Activated CD4-positive, alpha-beta T cell treated with anti-CD3 and anti-CD28 coated beads for 4 hours (primary cell): ENCODE measurements around the gene TMEM223.
"Not testable (repeated sequence)": the region's sequence is repeated elsewhere in the genome, so short reads cannot be mapped to it uniquely, and the experiment has no call there.

Source experiments
- DNase-seq, 2 donors: peaks; one replicate each; pipeline ENCODE4 v3.0.0-alpha.2; 2020

The TMEM223 gene

DNA sequence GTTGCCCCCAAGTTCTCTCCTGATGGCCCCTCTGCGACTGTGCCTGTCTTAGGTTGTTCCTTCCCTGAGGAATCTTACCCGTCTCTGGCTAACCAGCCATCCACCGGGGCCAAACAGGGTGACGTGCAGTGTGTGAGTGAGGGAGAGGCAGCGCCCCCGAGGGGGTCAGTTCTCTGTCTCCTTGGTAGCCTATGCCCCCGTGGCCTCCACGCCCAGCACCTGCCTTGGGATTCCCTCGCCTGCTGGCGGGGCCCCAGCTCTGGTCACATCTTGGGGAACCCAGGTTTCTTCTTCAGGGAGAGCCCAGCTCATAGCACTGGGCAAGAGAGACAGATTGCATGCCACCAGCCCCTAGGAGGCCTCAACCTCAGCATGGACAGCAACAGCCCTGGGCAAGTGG is 7.7 kb upstream of the TMEM223 start:
- DNase-seq = no peak

DNA sequence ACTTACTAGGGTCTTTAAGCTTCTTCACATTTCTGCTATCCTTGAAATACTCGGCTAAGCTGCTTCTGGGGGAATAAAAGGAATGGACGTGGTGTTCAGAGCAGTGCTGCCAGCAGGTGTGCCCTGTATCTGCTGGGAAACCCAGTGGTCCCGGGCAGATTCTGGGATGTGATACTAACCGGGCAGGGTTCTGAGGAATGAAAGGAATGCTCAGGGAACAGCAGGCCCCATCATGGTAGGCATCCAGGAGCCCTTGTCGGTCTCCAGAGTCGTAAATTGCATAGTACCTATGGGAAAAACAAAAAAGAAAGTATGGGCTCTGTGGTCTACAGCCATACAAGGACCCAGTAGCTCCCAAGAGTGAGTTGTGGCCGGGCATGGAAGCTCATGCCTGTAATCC is 4.5 kb upstream of the TMEM223 start:
- no peak for DNase-seq

DNA sequence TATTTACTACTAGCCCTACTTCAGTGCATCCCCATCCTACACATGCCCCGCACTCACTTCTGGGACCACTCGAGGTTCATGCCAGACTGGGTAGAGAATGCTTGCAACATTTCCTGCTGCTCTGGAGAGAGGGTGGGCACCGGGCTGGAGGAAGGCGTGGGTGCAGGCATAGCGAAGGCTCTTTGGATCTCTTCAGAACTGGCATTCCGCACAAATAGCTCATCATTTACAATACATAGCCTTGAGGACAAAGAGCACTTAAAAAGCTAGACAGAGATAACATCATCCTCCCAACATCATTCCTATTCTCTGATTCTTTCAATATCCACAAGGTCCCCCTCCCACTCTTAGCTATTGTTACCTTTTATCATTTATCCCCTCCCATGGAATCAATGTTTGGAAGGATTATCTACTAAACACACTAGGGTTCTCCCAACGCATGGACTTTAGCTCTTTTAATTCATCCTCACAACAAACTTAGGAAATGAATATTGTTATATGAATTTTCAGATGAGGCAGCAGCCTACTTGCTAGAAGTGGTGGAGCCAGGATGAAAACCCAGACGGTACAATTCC is 2.5 kb upstream of the TMEM223 start:
- no peak for DNase-seq

DNA sequence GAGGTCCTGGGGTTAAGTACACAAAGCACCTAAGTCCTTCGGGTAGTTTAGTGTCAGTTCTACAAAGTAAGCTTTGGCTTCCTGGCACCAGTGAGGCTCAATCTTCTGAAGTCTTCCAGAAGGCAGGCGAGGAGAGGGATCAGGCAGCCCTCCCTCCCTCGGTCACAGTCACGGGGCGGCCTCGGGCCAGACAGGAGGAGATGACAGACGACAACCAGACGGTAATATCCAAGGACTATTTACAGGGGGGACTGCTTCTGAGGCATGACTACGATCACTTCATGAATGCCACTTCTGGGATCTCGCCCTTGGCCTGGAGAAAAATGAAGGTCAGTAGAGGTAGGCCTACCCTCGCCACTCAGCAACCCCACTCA is 383 bp upstream of the TMEM223 start:
- no peak for DNase-seq

DNA sequence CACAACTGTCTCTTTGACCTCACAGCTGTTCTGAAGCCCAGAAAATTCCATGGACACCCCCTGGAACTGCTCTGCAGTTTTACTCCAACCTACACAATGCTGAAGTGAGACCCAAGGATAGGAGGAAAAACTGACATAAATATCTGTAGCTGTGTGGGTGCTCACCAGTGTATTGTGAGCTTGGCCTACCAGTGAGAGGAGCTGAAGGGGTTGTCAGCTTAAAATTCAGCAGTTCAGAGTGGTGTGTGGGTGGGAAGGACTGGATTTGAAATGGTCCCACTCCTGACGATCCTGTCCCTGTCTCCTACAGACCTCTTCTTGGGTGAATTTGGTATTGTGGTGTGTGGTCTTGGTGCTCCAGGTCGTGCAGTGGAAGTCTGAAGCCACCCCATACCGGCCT is 2.2 kb downstream of the TMEM223 start:
- DNase-seq = no peak

DNA sequence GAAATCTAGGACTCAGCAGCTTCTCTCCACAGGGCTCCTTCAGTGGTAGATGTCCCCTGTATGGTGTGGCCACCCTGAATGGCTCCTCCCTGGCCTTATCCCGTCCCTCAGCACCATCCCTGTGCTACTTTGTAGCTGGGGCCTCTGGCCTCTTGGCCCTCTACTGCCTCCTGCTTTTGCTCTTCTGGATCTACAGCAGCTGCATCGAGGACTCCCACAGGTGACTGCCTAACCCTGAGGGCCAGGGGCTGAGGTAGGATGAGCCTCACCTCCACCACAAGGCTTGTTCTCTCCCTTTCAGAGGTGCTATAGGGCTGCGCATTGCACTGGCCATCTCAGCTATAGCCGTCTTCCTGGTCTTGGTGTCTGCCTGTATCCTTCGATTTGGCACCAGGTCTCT is 2.8 kb downstream of the TMEM223 start:
- DNase-seq = no peak

DNA sequence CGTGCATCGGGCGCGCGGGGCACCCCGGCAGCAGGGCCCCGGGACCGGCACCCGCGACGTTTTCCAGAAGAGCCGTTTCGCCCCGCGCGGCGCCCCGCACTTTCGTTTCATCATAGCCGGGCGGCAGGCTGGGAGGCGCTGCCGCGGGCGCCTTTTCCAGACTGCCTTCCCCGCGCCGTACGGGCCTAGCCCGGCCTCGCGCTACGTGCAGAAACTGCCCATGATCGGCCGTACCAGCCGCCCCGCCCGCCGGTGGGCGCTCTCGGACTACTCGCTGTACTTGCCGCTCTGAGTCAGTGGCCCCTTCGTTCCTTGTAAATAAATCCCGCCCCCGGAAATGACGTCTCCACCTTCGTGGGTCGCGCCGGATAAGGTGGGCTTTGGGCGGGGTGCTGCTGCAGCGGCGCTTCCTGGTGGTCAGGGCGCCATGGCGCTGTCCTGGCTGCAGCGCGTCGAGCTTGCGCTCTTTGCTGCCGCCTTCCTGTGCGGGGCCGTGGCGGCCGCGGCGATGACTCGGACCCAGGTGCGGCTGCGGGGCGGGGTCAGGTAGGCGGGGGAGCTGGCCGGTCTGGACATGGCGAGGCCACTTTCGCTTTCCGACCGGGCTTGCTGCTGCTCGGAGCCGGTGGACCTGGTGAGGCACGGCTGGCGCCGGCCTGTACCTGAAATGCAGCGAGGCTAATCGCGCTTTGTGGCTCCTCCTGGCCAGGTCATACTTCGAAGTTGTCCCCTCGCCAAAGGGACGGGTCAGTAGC is 4.6 kb downstream of the TMEM223 start, which contains the start of gene TMEM179B:
TMEM179B (plus strand) TSS at position 398 of the 755 bp plus-strand sequence; CDS start at position 428, 30 bp downstream.
- peak; percentile 99 for DNase-seq

DNA sequence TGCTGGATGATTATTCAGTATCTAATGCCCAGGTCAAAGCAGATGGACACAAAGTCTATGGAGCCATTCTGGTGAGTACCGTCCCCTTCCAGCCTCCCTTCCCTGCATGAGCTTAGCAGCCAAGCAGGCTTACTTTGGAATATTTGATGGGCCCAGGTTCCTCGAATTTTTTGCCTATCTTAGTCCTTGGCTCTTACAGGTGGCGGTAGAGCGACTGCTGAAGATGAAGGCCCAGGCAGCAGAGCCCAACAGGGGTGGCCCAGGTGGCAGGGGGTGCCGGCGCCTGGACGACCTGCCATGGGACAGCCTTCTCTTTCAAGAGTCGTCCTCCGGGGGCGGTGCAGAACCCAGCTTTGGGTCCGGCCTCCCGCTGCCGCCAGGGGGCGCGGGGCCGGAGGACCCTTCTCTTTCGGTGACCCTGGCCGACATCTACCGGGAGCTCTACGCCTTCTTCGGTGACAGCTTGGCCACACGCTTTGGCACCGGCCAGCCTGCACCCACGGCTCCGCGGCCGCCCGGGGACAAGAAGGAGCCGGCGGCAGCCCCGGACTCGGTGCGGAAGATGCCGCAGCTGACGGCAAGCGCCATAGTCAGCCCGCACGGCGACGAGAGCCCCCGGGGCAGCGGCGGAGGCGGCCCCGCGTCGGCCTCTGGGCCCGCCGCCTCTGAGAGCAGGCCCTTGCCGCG is 5.3 kb downstream of the TMEM223 start:
- DNase-seq = peak; percentile 80 to 85

DNA sequence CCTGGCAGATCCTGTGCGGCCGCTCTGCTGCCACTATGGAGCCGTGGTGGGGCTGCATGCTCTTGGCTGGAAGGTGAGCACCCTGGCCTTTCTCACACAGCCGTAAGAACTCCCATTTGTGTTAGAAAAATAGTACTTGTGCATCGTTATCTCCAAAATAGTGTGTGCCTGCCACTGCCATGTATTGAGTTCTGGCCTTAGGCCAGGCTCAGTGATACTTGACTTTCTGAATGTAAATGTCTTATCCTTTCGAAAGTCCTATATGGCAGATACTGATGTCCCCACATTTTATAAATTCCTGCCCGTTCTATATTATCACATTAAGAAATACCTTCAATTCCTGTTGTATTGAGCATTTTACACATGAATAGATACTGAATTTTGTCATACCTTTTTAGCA is 9.1 kb downstream of the TMEM223 start:
- no peak for DNase-seq

DNA sequence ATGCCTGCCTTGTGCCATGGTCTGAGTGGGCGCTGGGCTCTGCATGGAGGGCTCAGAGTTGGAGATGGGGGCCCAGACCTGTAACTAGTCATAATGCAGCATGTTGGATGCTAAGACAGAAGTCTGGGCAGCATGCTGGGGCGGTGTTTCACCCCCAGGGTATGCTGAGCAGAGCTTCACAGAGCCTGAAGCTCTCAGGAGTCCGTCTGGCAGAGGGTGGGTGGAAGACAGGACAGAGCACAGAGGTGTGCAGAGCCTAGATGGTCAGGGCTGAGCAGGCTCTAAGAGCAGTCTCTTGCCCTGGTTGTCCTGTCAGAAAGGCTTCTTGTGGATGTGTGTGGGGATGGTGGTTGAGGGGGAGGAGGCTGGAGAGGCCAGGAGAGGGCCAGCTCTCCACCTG is 13.4 kb downstream of the TMEM223 start:
- DNase-seq = no peak

DNA sequence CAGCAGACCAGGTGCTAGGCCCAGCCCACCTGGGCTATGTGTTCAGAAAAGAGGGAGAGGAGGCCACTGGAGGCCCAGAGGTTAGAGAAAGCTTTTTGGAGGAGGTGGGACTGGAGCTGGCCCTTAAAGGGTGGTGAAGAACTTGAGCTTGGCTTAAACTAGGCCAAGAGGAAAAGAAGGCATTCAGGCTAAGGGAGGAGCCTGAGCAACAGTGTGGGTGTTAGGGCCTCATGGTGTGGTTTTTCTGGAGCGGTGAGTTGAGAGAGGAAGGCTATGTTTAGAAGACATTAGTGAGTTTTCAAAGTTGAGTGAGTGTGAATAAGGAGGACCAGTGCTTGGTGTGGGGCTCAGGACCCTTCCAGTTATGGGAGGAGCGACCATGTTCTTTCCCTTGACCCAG is 14.4 kb downstream of the TMEM223 start:
- DNase-seq = no peak

DNA sequence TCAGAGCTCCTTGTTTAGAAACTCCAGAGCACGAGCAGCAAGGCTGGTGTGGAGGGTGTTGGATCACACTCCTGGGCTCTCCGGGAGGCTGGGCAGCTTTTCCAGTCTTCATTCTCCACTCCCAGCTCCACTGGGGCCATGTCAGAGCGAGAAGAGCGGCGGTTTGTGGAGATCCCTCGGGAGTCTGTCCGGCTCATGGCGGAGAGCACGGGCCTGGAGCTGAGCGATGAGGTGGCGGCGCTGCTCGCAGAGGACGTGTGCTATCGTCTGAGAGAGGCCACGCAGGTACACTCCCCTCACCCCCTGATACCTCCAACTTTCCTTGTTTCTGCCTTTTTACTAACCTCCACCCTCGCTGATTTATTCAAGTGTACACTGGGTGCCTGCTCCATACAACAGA is 16.2 kb downstream of the TMEM223 start:
- DNase-seq = no peak

DNA sequence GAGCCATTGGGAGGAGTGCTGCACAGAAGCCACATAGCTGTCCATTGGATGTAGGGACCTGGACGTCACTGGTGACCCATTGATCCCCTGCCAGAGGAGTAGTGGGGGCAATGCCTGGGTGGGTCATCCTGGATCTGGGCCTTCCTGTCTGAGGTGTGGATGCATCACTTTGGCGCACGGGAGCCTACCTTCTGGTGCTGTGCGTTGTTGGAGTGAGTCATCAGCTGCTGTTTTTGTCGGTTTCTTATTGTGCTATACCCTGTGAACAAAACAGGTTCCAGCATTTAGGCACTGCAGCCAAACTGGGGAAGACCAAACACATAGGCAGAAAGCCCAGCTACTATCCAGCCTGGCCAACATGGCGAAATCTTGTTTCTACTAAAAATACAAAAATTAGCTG is 17.4 kb downstream of the TMEM223 start:
- DNase-seq = no peak

DNA sequence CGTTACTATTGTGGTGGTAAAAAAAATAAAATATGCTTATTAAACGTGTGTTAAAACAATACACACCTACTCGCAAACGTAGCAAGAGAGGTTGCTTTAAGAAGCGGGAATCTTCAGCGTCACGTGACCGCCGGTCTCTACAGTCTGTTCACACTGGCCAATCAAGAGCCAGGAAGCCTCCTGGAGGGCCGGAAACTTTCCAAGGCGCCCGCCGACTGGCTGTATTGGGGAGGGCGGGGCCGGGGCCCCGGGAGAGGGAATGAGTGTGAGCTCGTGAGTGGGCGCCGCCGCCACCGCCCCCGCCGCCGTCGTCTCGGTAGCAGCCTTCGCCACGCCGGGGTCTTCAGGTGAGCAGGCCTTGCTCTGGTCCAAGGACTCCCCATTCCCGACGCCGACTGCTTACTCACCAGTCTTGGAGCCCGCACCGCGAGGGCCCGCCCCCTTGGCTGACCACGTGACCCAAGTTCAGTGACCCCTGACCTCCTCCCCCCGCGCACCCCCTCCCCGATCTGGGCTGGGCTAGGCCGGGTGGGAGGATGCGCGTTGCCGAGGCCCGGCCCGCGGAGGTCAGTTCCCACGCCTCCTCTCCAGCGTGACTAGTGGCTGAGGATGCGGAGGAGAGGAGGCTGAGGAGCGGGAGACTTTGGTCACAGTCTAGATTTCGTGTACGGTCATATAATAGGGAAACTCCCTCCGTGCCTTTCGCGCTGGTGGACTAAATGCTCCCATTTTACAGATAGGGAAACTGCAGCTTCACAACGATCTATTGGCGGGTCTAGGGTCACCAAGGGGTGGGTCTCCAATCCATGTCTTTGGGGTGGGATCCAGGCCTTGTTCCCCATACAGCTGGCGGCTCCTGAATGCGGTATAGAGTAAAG is 20.4 kb downstream of the TMEM223 start, which contains the start of gene TAF6L:
TAF6L (plus strand) TSS at position 253 of the 878 bp plus-strand sequence. CDS start 4,388 bp downstream, outside the sequence.
- peak; percentile 91 to 93 for DNase-seq

DNA sequence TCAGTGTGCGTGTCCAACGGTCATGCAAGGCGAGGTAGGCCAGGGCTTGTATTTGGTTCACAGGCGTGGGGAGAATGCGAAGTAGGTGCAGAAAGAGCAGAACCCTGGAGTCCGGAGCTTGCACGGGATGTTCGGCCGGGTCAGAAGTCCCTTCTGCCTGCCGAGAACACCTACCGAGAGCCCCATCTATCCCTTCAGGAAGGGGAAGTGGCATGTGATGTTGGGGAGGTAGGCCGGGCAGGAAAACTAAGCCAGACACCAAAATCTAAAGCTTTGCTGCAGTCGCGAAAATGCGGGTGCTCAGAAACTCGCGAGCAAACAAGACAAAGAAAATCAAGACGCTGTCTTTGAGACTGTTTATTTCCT is 21.0 kb downstream of the TMEM223 start:
- DNase-seq = no peak

DNA sequence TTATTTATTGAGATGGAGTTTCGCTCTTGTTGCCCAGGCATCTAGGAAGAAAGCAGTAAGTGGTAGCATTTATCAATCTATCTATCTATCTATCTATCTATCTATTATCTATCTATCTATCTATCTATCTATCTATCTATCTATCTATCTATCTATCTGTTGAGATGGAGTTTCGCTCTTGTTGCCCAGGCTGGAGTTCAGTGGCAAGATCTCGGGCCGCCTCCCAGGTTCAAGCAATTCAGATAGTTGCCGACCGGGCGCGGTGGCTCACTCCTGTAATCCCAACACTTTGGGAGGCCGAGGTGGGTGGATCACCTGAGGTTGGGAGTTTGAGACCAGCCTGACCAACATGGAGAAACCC is 31.0 kb downstream of the TMEM223 start:
- not testable (repeated sequence) for DNase-seq

DNA sequence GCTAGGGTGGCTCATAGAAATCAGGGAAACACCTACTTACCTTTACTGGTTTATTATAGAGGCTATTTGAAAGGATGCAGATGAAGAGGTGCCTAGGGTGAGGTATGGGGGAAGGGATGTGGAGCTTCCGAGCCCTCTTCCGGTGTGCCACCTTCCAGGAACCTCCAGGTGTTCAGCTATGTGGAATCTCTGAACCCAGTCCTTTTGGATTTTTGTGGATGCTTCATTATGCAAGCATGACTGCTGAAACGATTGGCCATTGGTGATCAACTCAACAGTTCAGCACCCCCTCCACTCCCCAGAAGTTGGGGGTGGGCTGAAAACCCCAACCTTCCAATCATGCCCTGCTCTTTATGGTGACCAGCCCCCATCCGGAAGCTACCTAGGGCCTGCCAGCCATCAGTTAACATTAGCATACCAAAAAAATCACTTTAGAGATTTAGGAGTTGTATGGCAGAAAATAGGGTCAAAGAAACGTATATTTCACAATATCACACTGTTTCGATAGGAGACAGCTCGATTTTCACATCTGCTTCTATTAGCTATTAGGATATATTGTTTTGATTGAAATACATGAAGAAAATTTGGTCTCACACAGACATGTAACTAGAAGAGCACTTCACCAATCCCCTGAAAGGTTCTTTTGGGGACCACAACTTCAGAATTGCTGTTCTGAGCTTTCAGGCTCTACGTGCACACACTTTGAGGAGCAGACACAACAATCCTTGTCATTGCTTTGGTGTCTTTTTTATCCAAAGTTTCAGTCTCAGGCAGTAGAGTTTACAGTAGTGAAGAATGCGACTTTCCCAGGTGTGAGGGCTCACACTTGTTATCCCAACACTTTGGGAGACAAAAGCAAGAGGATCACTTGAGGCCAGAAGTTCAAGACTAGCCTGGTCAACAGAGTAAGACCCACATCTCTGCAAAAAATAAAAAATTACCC is 33.7 kb downstream of the TMEM223 start:
- no peak for DNase-seq

DNA sequence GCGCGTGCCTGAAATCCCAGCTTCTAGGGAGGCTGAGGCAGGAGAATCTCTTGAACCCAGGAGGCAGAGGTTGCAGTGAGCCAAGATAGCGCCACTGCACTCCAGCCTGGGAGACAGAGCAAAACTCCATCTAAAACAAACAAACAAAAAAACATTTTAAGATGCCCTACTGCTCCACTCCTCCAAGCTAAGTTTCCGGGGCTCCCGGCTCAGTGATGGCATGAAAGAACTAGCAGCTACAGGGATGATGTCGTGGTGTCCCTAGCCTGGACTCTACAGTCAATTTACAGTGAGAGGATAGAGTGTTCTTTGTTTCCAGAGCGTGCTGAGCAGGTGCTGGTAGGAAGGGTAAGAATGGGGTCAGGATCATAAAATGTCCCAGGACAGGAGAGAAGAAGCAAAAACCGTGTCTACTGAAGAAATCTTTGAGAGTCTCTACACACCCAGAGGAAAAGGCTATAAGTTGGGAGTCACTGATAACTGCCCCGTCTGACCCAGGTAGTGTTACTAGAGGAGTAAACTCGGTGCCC is 36.7 kb downstream of the TMEM223 start:
- DNase-seq = no peak

DNA sequence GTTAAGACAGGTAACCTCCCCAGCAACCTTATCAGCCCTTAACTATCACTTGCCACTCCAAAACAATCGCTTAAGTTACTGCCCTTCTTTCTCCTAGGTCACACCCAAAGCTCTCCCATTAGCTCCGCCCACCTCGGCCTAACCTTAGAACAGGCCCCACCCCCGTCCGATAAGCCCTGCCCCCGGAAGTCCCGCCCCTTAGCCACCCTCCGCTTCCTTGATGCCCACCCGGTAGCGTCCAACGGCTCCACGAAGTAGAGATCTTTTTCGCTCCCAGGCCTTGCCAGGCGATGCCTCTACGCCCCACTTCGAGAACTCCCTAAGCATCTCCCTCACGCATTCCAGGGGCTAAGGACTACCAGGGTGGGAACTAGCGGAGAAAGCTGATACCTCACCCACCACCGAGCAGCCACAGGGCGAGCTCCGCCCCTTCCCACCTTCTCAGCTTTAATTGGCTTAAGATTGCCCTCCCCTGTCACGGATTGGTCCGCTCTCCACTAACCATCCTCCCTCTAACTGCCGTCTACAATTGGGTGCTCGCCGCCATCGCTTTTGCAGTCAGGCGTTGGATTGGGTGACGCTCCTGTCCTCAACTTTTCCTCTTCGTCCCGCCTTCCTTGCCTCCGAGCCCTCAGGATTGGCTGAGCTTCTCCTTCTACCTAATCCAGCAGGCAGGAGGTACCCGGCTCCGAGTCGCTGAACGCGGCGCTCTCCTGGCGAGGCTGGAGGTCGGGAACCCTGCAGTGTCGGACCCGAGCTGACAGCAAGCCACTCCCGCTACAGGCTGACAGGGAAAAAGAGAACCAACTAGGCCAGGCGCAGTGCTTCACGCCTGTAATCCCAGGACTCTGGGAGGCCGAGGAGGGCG is 37.8 kb downstream of the TMEM223 start, which contains the start of gene ZBTB3:
ZBTB3 (minus strand) TSS at position 425 of the 868 bp plus-strand sequence. CDS start 496 bp downstream, outside the sequence.
- peak; percentile 98 for DNase-seq

DNA sequence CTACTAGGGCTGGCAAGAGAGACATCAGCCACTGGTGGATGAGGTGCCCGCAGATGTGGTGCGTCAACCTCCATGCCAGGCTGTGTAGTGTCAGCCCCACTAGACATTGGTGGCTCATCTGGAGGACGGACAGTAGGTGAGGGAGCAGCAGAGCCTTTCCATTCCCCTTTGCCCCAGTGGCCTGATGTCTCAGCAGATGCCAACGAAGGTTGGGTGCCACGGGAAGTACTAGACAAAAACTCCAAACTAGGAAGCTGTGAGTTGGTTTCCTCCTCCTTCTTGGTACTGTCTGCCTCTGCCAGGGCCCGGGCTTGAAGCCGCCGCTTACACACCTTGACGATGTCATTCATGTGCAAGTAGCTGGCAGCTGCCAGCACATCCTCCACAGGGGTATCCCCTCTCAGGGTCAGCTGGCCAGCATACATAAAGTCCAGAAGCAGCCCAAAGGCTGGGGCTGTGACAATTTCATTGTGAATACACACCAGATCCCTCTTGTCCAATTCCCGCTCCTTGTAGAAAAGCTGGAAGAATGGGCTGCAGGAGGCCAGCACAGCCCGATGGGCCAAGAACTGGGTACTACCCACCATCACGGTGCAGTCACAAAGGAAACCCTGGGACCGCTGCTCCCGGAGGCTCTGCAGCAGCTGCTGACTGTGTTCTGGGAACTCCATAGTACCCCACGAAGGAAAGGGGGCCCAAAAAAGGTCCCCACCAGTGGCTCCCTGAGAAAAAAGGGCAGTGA is 38.6 kb downstream of the TMEM223 start:
- no peak for DNase-seq
